Measurements from ENCODE around the gene ITGA2B. TPM values are rescaled to one million over a fixed set of nuclear protein-coding genes. Genes with fewer than 3 reads are reported as not detected.

ITGA2B gene
- total RNA-seq, 1 experiment from 2014 or later: 3.1 TPM

GRCh38 chr17:44361292-44362260 lies 27.9 kb downstream of the ITGA2B start:
- Histone ChIP-seq H3K9ac (ENCODE audit: low read length) (no peak overlapping the region), H3K36me3 (ENCODE audit: low read depth, low read length) (no peaks in the 10 kb centered on the region), H3K4me2 (ENCODE audit: low read length) (no peak overlapping the region), H3K27ac (ENCODE audit: low read length) (no peak overlapping the region), H3F3A (ENCODE audit: low read length, unreplicated experiment) (no peaks in the 10 kb centered on the region), H2AFZ (ENCODE audit: low read length) (no peak overlapping the region), H3K4me3 (ENCODE audit: low read length) (no peak overlapping the region), H3K9me3 (ENCODE audit: low read length) (no peaks in the 10 kb centered on the region), H4K20me1 (ENCODE audit: low read length) (no peaks in the 10 kb centered on the region), H3K9me2 (replicated peaks; ENCODE audit: low read length) (no peaks in the 10 kb centered on the region), H3K27me3 (ENCODE audit: low read length) (no peaks in the 10 kb centered on the region), H3K4me1 (ENCODE audit: insufficient read depth, low read length) (no peaks in the 10 kb centered on the region; the same call in 1 of the 2 replicates), H3K79me2 (ENCODE audit: low read length) (no peaks in the 10 kb centered on the region)
- DNase-seq (no peak), ATAC-seq (no peak)
- TF ChIP-seq EZH2phosphoT487 (IDR thresholded peaks at IDR 0.05; ENCODE audit: borderline replicate concordance, low read length): no peak
- no peak for TF ChIP-seq CTCF (conservative IDR thresholded peaks at IDR 0.05; ENCODE audit: low read depth, low read length)
- TF ChIP-seq EZH2 (IDR thresholded peaks at IDR 0.05; ENCODE audit: low read length, unreplicated experiment): no peak
- BruUV-seq (replicated peaks): TSS peak; percentile 31
- intact Hi-C loops (cut with micrococcal nuclease): no loop called here
- ChIA-PET CTCF (interaction anchor here (0.8 kb wide), 1 partner anchor 10 kb away, joined by 3 read pairs; no protein-coding TSS in a partner anchor), POLR2A (ENCODE audit: unreplicated experiment) (no interaction called here)

DNA sequence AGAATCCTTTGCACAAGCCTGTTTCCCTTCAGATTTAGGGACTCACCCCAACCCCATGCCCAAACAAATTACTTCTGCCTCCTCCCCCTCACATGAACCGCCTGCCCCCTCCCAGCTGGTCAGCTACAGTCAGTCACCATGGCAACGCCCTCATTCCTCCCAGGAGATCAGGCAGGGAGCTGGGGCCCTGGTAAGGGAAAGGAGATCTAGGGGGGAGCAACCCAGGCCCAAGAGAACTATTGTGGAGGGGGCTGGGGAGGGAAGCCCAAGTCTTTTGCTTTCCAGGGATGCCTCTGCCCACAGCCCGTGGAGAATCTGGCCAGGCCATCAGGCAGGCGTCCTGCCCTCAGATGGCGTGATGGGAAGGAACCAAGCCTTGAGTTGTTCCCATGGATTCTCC lies 28.6 kb downstream of the ITGA2B start:
- Histone ChIP-seq H3K4me3 (ENCODE audit: low read length) (no peak overlapping the region), H3K9ac (ENCODE audit: low read length) (no peak overlapping the region), H3K4me2 (ENCODE audit: low read length) (no peak overlapping the region), H3K27ac (ENCODE audit: low read length) (no peak overlapping the region), H3K9me2 (replicated peaks; ENCODE audit: low read length) (no peaks in the 10 kb centered on the region), H3K79me2 (ENCODE audit: low read length) (no peaks in the 10 kb centered on the region), H3K27me3 (ENCODE audit: low read length) (no peaks in the 10 kb centered on the region), H3K4me1 (ENCODE audit: insufficient read depth, low read length) (no peaks in the 10 kb centered on the region; the same call in 1 of the 2 replicates), H3K36me3 (ENCODE audit: low read depth, low read length) (no peaks in the 10 kb centered on the region), H3F3A (ENCODE audit: low read length, unreplicated experiment) (no peaks in the 10 kb centered on the region), H3K9me3 (ENCODE audit: low read length) (no peaks in the 10 kb centered on the region), H4K20me1 (ENCODE audit: low read length) (no peaks in the 10 kb centered on the region), H2AFZ (ENCODE audit: low read length) (no peak overlapping the region)
- TF ChIP-seq EZH2phosphoT487 (IDR thresholded peaks at IDR 0.05; ENCODE audit: borderline replicate concordance, low read length): no peak
- no peak for TF ChIP-seq CTCF (conservative IDR thresholded peaks at IDR 0.05; ENCODE audit: low read depth, low read length)
- TF ChIP-seq EZH2 (IDR thresholded peaks at IDR 0.05; ENCODE audit: low read length, unreplicated experiment): no peak
- intact Hi-C loops (cut with micrococcal nuclease): no loop called here
- no peak for DNase-seq
- no peak for ATAC-seq
- ChIA-PET POLR2A (ENCODE audit: unreplicated experiment) (no interaction called here), CTCF (interaction anchor here (0.8 kb wide), 1 partner anchor 9 kb away, joined by 3 read pairs; no protein-coding TSS in a partner anchor)
- no TSS peak for BruUV-seq (replicated peaks)

DNA sequence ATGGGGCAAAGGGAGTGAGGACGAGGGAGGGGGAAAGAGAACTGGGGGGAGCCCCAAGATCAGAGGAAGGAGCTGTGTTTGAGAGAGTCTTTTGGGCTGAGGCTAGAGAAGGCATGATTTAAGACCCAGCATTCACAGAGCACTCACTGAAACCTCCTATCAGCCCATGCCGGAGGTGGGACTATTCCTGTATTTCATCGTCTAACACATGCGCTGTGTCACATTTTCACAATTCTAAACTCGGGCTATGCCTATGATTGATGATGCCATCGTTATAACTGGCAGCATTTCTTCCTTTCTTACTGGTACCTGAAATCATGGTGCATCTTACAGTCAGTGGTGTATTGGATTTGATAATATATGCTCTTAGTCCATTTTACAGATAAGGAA lies 29.3 kb downstream of the ITGA2B start:
- Histone ChIP-seq H3K9me3 (ENCODE audit: low read length) (no peaks in the 10 kb centered on the region), H3K4me3 (ENCODE audit: low read length) (no peak overlapping the region), H3K9me2 (replicated peaks; ENCODE audit: low read length) (no peaks in the 10 kb centered on the region), H3K27ac (ENCODE audit: low read length) (no peak overlapping the region), H3K36me3 (ENCODE audit: low read depth, low read length) (no peaks in the 10 kb centered on the region), H3K4me1 (ENCODE audit: insufficient read depth, low read length) (no peaks in the 10 kb centered on the region; the same call in 1 of the 2 replicates), H2AFZ (ENCODE audit: low read length) (no peak overlapping the region), H3K4me2 (ENCODE audit: low read length) (no peak overlapping the region), H3F3A (ENCODE audit: low read length, unreplicated experiment) (no peaks in the 10 kb centered on the region), H3K9ac (ENCODE audit: low read length) (no peak overlapping the region), H3K79me2 (ENCODE audit: low read length) (no peaks in the 10 kb centered on the region), H4K20me1 (ENCODE audit: low read length) (no peaks in the 10 kb centered on the region), H3K27me3 (ENCODE audit: low read length) (no peaks in the 10 kb centered on the region)
- DNase-seq: no peak
- intact Hi-C loops (cut with micrococcal nuclease): no loop called here
- ATAC-seq: no peak
- ChIA-PET POLR2A (ENCODE audit: unreplicated experiment) (no interaction called here), CTCF (no interaction called here)
- no TSS peak for BruUV-seq (replicated peaks)
- TF ChIP-seq EZH2phosphoT487 (IDR thresholded peaks at IDR 0.05; ENCODE audit: borderline replicate concordance, low read length) (no peak), EZH2 (IDR thresholded peaks at IDR 0.05; ENCODE audit: low read length, unreplicated experiment) (no peak), CTCF (conservative IDR thresholded peaks at IDR 0.05; ENCODE audit: low read depth, low read length) (no peak)

Measured in PC-3 (cell line).